ENCODE data around the gene RDX. TPM values are rescaled to one million over a fixed set of nuclear protein-coding genes. Genes with fewer than 3 reads are reported as not detected.

RDX gene
- total and polyA plus RNA-seq, 2 of the 8 experiments (the other 6 are each of a cell fraction or from before 2014, with no cell fraction given), result 27.4 to 100 TPM

- H3K27ac ChIP-seq (ENCODE audit: low read depth, low read length), result no peak overlapping the region
Observed at GRCh38 chr11:110242746-110243145, 53.7 kb downstream of the RDX start.

More at GRCh38 chr11:110242746-110243145, 53.7 kb downstream of the RDX start:
- Histone ChIP-seq H3K27me3 (replicated peaks in 1 of 4; ENCODE audit: control insufficient read depth in 3 of 4, extremely low read depth in 1 of 4, insufficient read depth in 3 of 4, low read length in 3 of 4) (no peaks in the 10 kb centered on the region), H3K56ac (replicated peaks; ENCODE audit: insufficient read length, low read depth, low read length) (no peak overlapping the region), H3K36me3 (ENCODE audit: control insufficient read depth in 2 of 4, insufficient read depth in 4 of 4, low read length in 3 of 4) (peaks cover 0 to 21% (median 4%) of the 10 kb centered on the region in 4 experiments; a peak in 3 of 8 replicates), H3K79me2 (ENCODE audit: control insufficient read depth in 1 of 2, insufficient read depth in 2 of 2, low read length in 2 of 2) (no peaks in the 10 kb centered on the region), H2AK5ac (ENCODE audit: low read depth, low read length) (no peak overlapping the region), H2BK12ac (ENCODE audit: low read depth, low read length) (no peak overlapping the region), H3K23ac (ENCODE audit: insufficient read length) (no peak overlapping the region), H4K8ac (ENCODE audit: extremely low read depth, insufficient read depth, low read length) (no peak overlapping the region), H4K91ac (replicated peaks; ENCODE audit: insufficient read length, low read length) (no peak overlapping the region), H4K5ac (ENCODE audit: insufficient read length, low read depth, low read length) (no peak overlapping the region), H2BK120ac (replicated peaks; ENCODE audit: low read depth, low read length) (no peak overlapping the region), H3K18ac (ENCODE audit: extremely low read depth, low read length) (no peak overlapping the region), H3K4ac (replicated peaks; ENCODE audit: insufficient read length, low read depth, low read length) (no peak overlapping the region), H4K20me1 (replicated peaks in 1 of 2; ENCODE audit: control insufficient read depth in 1 of 2, insufficient read depth in 2 of 2, low read length in 2 of 2) (no peaks in the 10 kb centered on the region), H3K79me1 (ENCODE audit: low read depth, low read length) (no peaks in the 10 kb centered on the region), H2AFZ (ENCODE audit: low read length) (no peak overlapping the region), H2BK20ac (ENCODE audit: low read length) (no peak overlapping the region), H3K4me2 (ENCODE audit: insufficient read depth in 1 of 2, low read depth in 2 of 2, low read length in 2 of 2) (no peak overlapping the region), H3K23me2 (ENCODE audit: low read depth, low read length) (no peaks in the 10 kb centered on the region), H3K14ac (ENCODE audit: insufficient read length) (no peak overlapping the region), H3K9ac (replicated peaks in 1 of 4; ENCODE audit: extremely low read depth in 1 of 4, low read depth in 3 of 4, low read length in 3 of 4) (no peak overlapping the region), H2BK15ac (ENCODE audit: low read length) (no peak overlapping the region), H2BK5ac (ENCODE audit: low read depth, low read length) (no peak overlapping the region), H3K9me3 (ENCODE audit: insufficient read depth in 2 of 2, low read depth in 1 of 2, low read length in 1 of 2) (no peaks in the 10 kb centered on the region), H3K4me1 (replicated peaks in 1 of 4; ENCODE audit: control insufficient read depth in 3 of 4, insufficient read depth in 4 of 4, low read length in 3 of 4) (no peaks in the 10 kb centered on the region), H3K4me3 (ENCODE audit: extremely low read depth in 1 of 4, insufficient read depth in 2 of 4, low read depth in 3 of 4, low read length in 4 of 4) (no peak overlapping the region)
- DNase-seq (ENCODE audit: low read depth in 1 of 2, low spot score in 2 of 2) (no peak), FAIRE-seq (no peak)
- ChIA-PET CTCF (ENCODE audit: partially characterized antibody) (interaction anchor here (1.0 to 1.1 kb wide), 3 partner anchors 26 to 133 kb away, joined by 4 to 6 read pairs (median 4); no protein-coding TSS in a partner anchor), POLR2A (ENCODE audit: partially characterized antibody) (no interaction called here)
- TF ChIP-seq YY1 (IDR thresholded peaks at IDR 0.05; ENCODE audit: low read depth, low read length), result no peak
- no peak for TF ChIP-seq TAF1 (IDR thresholded peaks at IDR 0.05; ENCODE audit: low read depth, low read length)
- TF ChIP-seq CBX8 (IDR thresholded peaks at IDR 0.05; ENCODE audit: borderline replicate concordance, low read depth, low read length), result no peak
- TF ChIP-seq NRF1 (IDR thresholded peaks at IDR 0.05; ENCODE audit: low read depth, low read length), result no peak
- no peak for TF ChIP-seq BCL11A (IDR thresholded peaks at IDR 0.05; ENCODE audit: low read depth in 2 of 2, low read length in 2 of 2)

Data from H1 (cell line).